HG02610 (cell line): ENCODE data around the gene GOT1.
A peak's percentile ranks its signal among the peaks of the same experiment; 100 is the strongest.

Experiments
- ATAC-seq: cut with Tn5 transposase; IDR thresholded peaks from one replicate; pipeline ENCODE4 v1.9.1; 2021; ENCODE audit warnings: mild to moderate bottlenecking, moderate library complexity; ENCODE audit not compliant: unreplicated experiment

GOT1 gene

GRCh38 chr10:99396471-99396870 lies 34.0 kb downstream of the GOT1 start:
- no peak for ATAC-seq

GRCh38 chr10:99395750-99396445 lies 34.5 kb downstream of the GOT1 start:
- ATAC-seq, result no peak

GRCh38 chr10:99394761-99395386 lies 35.5 kb downstream of the GOT1 start:
- no peak for ATAC-seq

DNA sequence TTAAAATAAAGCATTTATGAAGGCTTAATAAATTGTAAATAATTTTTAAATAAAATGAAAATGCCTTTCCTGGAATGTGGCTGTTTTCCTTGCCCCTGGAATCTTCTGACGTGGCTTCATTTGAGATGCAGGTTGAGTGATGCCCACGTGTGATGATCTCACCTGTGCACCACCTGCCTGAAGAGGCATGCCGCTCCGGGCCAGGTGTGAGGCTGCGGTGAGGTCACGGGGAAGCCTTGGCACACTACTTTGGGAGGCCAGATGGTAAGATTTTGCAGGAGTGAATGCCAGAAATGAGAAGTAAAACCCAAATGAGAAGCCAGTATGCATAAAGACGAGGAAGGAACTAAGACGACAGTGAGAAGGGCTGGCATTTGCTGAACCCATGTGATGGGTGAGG lies 36.2 kb downstream of the GOT1 start:
- no peak for ATAC-seq

DNA sequence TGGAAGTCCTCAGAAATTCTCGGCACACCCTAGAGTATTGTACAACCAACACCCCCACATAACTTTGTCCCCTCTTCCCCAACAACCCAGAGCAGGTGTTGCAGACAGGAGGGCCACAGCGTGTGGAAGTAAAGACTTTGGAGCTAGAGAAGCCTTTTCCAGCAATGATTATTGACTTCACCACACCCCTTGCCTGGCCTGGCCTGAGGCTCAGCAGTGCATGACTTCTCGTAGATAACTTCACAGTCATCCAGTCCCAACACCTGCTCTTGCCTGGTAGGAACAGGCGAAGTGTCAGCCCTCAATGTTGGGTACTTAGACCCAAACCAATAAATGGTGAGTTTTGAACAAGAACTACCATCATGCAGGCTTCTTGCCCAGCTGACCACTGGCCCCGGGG lies 36.7 kb downstream of the GOT1 start:
- ATAC-seq, result no peak

- ATAC-seq, result no peak
Measured at GRCh38 chr10:99393036-99393435, 37.4 kb downstream of the GOT1 start.

- ATAC-seq, result no peak
Measured at GRCh38 chr10:99391346-99391745, 39.1 kb downstream of the GOT1 start.

DNA sequence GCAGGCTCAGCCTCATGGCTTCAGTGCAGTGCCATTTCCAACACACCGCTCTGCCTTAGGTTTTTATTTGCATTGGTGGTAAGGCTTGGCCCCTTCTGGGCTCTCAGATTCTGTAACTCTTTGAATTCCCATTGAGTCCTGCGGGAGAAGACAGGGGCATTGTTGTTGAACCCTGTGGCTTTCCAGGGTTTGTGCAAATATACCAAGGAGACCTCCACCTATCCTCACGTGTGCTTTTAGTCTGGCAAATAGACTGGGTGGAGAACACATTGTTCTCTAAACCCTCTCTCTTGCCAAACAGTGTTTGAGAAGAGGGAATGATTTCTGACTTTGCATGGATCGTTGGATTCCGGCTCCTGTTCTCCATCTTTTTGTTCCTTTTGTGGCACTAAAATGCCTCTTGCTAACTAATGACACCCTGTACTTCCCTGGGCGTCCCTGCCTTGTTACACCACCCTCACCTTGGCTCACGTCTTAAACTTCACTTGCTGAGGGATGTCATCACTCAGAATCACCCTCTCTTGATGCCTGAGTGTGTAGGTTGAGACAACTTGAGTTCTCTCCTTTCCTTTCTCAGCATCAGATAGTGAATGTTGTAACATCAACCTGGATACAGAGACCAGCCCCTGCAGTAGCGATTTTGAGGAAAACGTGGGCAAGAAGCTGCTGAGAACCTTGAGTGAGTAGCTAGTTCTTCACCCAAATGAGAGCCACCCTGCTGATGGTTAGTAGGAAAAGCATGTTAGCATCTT lies 40.5 kb downstream of the GOT1 start:
- ATAC-seq, result no peak

- no peak for ATAC-seq
Measured at GRCh38 chr10:99387541-99387940, 42.9 kb downstream of the GOT1 start.

GRCh38 chr10:99387071-99387470 lies 43.4 kb downstream of the GOT1 start:
- no peak for ATAC-seq

- ATAC-seq, result no peak
Measured at GRCh38 chr10:99382176-99382575, 48.2 kb downstream of the GOT1 start.

GRCh38 chr10:99375426-99375825 lies 55.0 kb downstream of the GOT1 start:
- no peak for ATAC-seq

DNA sequence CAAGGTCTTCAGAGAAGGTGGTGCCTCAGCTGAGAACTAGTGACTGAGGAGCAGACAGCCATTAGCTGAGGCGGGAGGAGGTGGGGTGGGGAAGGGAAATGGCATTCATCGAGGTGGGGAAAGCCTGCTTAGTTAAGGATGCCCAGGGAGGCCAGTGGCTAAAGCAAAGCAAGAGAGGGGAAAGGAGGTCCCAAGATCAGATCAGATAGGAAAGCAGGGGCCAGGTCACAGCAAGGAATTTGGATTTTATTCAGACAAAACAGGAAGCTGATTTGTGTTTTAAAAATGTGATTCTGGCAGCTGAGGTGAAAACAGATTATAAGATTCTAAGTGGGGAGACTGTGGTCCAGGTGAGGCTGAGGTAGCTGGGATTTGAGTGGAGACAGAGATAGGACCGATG lies 55.5 kb downstream of the GOT1 start:
- ATAC-seq, result no peak

DNA sequence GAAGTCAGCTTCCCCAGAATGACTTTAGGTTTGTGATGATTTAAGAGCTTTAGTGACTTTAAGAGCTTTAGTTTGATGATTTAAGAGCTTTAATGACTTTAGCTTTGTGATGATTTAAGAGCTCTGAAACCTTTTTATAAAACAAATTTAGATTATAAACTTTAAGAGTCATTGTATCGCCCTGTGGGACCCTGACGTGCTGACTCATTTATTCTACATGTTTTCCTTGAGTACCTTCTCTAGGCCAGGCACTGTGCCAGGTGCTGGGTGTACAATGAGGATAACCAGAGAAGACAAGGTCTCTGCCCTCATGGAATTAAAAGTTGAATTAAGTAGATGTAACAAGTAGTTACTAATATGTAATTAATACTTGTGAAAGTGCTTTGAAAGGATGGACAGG lies 55.9 kb downstream of the GOT1 start:
- no peak for ATAC-seq

DNA sequence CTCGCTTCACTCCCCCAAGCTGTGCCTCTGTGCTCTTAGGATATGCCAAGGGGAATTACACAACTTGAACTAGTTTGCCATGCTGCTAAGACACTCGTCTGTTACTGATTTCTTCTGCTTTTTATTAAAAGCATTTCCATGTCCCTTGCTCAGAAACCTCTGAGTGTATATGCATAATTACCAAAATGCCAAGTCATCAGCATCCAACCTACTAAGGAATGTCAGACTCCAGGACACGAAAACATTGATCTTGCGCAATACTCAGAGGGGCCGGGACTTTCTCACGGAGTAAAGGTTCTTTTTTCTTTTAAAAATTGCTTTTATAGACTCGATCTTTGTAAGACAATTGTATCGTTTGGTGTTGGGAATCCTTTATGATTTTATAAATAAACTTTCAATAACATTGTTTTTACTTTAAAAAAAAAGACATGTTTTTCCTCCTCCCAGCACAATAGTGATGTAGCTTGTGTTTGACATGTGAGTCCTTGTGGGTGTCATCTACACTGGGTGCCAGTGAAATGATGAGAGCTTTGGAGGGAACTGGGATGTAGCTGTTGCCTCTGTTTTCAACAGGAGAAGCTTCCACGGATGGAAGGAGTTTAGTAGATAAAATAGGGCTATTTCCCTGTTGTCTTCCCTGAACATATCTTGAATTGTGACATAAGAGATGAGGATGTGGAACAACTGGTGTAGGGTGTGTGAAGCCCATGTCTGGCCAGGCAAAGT lies 57.7 kb downstream of the GOT1 start:
- no peak for ATAC-seq

- ATAC-seq, result peak; percentile 93
Measured at GRCh38 chr10:99370993-99371392, 59.4 kb downstream of the GOT1 start.

- no peak for ATAC-seq
Measured at GRCh38 chr10:99369551-99369950, 60.9 kb downstream of the GOT1 start.

DNA sequence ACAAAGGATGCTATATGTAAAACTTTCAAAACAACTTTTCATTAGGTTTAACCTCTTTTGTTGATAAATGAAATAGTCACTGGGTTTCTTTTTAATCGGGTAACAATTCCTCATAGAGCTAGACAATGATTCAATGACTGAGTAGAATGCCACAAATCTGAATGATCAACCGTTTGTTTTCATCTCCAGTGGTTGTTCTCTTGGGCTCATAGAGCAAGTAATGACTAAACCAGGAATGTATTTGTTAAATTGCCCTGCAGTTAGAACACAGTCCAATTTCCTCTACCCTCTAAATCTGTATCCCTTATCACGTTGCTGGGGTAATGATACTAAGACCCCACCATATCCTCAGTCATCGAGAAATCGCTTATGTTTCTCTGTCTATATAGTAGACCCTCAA lies 61.3 kb downstream of the GOT1 start:
- ATAC-seq, result no peak

- no peak for ATAC-seq
Measured at GRCh38 chr10:99368646-99369045, 61.8 kb downstream of the GOT1 start.

GRCh38 chr10:99366666-99367065 lies 63.8 kb downstream of the GOT1 start:
- ATAC-seq, result no peak

- ATAC-seq, result no peak
Measured at GRCh38 chr10:99365736-99366135, 64.7 kb downstream of the GOT1 start.
